ENCODE data around the gene AP4S1.

DNA sequence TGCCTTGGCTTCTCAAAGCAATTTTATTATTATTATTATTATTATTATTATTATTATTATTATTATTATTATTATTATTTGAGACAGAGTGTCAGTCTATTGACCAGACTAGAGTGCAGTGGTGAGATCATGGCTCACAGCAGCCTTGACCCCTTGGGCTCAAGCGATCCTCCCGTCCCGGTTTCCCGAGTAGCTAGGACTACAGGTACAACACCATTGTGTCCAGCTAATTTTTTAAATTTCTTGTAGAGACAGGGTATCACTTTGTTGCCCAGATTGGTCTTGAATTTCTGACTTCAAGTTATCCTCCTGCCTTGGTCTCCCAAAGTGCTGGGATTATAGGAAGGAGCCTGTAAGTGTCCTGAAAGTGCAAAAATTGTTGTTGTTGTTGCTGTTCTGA lies 11.6 kb upstream of the AP4S1 start:
- TF ChIP-seq, protein P1, sequence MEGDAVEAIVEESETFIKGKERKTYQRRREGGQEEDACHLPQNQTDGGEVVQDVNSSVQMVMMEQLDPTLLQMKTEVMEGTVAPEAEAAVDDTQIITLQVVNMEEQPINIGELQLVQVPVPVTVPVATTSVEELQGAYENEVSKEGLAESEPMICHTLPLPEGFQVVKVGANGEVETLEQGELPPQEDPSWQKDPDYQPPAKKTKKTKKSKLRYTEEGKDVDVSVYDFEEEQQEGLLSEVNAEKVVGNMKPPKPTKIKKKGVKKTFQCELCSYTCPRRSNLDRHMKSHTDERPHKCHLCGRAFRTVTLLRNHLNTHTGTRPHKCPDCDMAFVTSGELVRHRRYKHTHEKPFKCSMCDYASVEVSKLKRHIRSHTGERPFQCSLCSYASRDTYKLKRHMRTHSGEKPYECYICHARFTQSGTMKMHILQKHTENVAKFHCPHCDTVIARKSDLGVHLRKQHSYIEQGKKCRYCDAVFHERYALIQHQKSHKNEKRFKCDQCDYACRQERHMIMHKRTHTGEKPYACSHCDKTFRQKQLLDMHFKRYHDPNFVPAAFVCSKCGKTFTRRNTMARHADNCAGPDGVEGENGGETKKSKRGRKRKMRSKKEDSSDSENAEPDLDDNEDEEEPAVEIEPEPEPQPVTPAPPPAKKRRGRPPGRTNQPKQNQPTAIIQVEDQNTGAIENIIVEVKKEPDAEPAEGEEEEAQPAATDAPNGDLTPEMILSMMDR (IDR thresholded peaks at IDR 0.05) = no peak
- no peak for TF ChIP-seq EP300 (IDR thresholded peaks at IDR 0.05)
- TF ChIP-seq POLR2A (IDR thresholded peaks at IDR 0.05) = no peak
